ENCODE data around the gene CIRBP.

The CIRBP gene

DNA sequence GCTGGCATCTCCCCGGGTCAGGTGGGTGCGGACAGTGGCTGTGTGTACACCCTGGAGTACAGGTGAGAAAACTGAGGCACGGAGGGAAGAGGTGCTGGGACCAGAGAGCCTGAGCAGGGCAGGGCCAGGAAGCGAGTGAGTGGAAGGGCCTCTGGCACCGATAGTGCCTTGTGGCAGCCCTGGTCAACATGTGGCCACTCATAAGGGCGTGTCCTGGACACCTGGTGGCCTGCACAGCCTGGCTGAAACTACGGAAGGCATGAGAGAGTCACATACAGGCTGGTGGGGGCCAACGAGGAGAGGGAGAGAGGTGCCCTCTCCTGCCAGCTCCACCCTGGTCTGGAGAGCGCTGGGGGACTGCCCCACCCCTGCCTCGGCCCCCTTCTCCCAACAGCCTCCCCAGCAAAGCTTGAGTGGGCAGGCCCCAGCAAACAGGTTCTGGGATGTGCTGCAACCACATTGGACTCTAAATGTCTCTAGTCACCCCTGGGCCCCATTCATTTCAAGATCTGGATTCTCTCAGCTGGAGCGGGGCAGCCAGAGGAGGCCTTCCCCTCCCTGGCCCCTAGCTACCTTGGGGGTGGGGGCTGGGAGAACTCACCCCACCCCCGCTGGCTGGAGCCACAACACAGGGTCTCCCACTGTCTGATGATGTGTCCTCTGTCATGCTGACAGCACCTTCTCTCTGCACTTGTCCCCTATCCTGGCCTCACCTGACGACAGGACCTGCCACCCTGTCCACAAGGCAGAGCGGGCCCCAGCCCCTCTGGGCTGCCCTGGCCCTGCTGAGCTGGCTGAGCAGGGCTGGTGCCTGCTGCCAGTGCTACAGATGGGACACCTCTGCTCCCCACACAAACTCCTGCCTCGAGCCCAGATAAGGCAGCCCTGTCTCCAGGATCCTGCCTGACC lies 37.1 kb upstream of the CIRBP start:
- TF ChIP-seq, protein P1, sequence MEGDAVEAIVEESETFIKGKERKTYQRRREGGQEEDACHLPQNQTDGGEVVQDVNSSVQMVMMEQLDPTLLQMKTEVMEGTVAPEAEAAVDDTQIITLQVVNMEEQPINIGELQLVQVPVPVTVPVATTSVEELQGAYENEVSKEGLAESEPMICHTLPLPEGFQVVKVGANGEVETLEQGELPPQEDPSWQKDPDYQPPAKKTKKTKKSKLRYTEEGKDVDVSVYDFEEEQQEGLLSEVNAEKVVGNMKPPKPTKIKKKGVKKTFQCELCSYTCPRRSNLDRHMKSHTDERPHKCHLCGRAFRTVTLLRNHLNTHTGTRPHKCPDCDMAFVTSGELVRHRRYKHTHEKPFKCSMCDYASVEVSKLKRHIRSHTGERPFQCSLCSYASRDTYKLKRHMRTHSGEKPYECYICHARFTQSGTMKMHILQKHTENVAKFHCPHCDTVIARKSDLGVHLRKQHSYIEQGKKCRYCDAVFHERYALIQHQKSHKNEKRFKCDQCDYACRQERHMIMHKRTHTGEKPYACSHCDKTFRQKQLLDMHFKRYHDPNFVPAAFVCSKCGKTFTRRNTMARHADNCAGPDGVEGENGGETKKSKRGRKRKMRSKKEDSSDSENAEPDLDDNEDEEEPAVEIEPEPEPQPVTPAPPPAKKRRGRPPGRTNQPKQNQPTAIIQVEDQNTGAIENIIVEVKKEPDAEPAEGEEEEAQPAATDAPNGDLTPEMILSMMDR (IDR thresholded peaks at IDR 0.05; ENCODE audit: control insufficient read depth, insufficient read depth, low read depth, low read length, missing control alignments): no peak
- H3K4me3 ChIP-seq (ENCODE audit: control insufficient read depth, low read depth, low read length): no peak overlapping the region
- no peak for DNase-seq (ENCODE audit: low read depth)

- no peak for DNase-seq (ENCODE audit: low read depth)
- no peak overlapping the region for H3K4me3 ChIP-seq (ENCODE audit: control insufficient read depth, low read depth, low read length)
- TF ChIP-seq, protein P1 (IDR thresholded peaks at IDR 0.05; ENCODE audit: control insufficient read depth, insufficient read depth, low read depth, low read length, missing control alignments): no peak
Measured at GRCh38 chr19:1232652-1233072, 36.5 kb upstream of the CIRBP start.

DNA sequence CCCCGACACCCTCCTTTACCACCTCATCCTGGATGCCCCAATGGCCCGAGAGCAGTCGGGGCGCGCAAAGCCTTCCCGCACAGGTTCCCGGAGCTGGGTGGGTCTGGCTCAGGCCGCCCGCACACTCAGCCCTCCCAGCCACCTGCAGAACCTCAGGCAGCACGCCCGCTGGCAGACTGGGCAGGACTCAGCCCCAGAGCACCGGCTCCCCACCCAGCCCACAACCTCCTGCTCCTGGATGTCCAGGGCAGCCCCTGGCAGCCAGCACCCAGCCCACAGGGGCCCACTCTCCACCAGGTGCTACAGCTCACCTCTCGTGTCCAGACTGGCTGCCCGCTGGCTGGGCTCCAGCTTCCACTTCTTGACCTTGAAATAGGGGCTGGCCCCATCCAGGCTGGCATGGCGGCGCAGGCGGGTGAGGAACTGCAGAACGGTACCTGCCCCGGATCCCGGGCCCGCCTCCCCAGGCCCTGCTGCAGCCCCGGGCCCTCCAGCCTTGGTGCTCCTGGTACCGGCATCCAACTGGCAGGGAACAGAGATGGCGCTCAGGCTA lies 35.9 kb upstream of the CIRBP start:
- no peak for DNase-seq (ENCODE audit: low read depth)
- no peak overlapping the region for H3K4me3 ChIP-seq (ENCODE audit: control insufficient read depth, low read depth, low read length)
- TF ChIP-seq, protein P1 (IDR thresholded peaks at IDR 0.05; ENCODE audit: control insufficient read depth, insufficient read depth, low read depth, low read length, missing control alignments): no peak

GRCh38 chr19:1234051-1234954 lies 34.8 kb upstream of the CIRBP start:
- TF ChIP-seq, protein P1 (IDR thresholded peaks at IDR 0.05; ENCODE audit: control insufficient read depth, insufficient read depth, low read depth, low read length, missing control alignments): no peak
- DNase-seq (ENCODE audit: low read depth): no peak
- H3K4me3 ChIP-seq (ENCODE audit: control insufficient read depth, low read depth, low read length): no peak overlapping the region

GRCh38 chr19:1234955-1235380 lies 34.2 kb upstream of the CIRBP start:
- TF ChIP-seq, protein P1 (IDR thresholded peaks at IDR 0.05; ENCODE audit: control insufficient read depth, insufficient read depth, low read depth, low read length, missing control alignments): no peak
- DNase-seq (ENCODE audit: low read depth): no peak
- no peak overlapping the region for H3K4me3 ChIP-seq (ENCODE audit: control insufficient read depth, low read depth, low read length)
